HG03442 (cell line): ENCODE results near the gene PXT1.
"Not testable (repeated sequence)": the region's sequence is repeated elsewhere in the genome, so short reads cannot be mapped to it uniquely, and the experiment has no call there.

Source experiments
- ATAC-seq: cut with Tn5 transposase; IDR thresholded peaks from one replicate; pipeline ENCODE4 v1.9.1; 2021; ENCODE audit warnings: mild to moderate bottlenecking, moderate library complexity; ENCODE audit not compliant: unreplicated experiment

Gene PXT1

DNA sequence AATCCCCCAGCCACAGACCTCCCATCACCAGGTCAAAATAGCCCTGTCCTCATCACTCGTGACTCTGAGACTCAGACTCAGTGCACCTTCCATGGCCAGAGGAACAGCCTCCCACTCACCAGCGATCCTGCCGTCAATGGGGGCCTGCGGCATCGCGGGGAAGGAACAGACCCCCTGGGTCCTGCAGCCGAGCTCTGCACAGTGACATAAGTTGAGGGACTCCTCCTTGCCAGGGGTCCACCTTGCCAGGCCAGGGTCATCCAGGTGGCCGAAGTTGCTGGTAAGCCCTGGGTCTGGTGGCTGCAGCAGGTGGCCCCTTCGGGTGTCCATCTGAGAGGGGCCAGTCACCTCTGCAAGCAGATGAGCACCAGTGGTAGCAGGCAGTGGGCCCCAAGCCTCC lies 71.4 kb downstream of the PXT1 start:
- no peak for ATAC-seq

DNA sequence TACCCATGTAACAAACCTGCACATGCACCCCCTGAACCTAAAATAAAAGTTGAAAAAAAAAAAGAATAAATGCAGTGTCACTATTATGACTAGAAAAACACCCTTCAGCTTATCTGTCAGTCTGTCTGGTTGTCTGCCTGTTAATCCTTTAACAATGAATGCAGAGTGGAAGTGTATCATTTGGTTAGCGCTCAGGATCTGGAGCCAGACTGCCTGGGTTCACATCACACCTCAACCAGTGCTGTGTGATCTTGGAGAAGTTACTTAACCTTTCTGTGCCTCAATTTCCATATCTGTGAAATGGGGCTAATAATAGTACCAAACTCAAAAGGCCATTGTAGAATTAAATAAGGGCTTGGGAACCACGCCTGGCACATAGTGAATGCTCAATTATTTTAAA lies 72.0 kb downstream of the PXT1 start:
- no peak for ATAC-seq

DNA sequence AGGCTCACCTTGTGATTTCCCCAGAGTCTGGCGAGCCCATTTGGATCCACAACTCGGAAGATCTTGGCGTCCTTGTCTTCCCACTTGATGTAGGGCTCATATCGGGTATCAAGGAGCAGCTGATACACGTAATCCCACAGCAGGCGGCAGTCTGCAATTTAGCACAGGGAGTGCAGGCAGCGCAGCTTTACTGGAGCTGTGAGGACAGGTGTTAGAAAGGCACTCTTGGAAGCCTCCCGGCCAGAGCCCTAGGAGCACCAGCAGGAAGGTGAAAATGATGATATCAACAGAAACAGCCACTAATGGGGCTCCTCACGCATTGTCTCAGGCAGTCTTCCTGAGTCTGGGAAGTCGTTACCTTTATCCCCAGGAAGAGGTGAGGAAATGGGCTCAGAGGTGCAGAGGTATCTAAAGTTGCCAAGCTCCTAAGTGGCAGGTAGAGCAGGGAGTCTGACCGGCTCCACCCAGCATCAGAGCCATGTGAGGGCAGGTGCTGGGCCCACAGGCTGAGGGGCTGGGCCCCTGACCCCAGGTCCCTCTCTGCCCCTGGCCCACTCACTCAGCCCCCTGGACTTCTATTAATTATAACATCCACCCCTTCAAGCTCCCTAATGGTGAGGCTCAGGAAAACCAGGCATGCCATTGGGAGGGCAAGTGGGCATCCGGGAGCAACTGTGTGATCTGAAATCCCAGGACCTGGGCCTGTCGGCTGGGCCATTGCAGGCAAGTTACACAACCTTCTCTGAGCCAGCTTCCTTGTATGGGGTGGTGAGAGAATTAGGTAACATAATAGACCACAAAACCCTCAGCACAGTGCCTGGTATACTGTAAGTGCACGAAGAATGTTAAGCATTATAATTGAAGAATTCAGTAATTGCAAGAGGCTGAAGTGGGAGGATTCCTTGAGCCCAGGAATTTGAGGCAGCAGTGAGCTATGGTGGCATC lies 73.5 kb downstream of the PXT1 start:
- ATAC-seq: no peak

DNA sequence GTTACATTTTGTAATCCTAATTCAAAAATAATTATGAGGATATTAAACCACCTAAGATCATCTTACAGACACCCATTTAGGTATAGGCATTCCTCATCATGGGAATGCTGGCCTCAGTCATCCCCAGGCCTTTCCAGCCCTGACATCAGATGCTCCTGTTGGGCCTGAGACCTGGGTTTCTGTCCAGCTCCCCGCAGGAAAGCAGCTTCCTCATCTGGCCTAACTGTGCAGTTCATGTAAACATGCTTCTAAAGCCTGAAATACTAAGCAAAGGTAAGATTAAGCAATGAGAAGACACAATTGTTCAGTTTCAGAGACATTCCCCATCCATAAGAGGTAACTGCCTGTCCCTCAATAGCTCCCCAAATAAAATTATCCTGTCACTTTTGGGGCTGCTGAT lies 74.2 kb downstream of the PXT1 start:
- no peak for ATAC-seq

DNA sequence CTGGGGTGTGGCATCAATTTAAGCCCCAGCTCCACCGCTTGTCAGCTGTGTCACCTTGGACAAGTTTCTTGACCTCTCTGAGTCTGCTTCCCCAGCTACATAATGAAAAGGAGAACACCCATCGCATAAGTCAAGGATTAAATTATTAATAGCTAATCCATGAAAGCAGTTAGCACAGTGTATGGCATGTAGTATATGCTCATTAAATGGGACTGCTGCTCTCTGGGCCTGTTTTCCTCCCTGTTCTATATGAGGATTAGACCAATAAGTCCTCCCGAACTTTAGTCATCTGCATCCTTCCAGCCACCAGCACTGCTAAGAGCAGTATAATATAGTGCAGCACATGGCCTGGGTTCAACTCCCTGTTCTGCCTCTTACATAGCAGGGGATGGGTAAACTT lies 74.9 kb downstream of the PXT1 start:
- no peak for ATAC-seq

DNA sequence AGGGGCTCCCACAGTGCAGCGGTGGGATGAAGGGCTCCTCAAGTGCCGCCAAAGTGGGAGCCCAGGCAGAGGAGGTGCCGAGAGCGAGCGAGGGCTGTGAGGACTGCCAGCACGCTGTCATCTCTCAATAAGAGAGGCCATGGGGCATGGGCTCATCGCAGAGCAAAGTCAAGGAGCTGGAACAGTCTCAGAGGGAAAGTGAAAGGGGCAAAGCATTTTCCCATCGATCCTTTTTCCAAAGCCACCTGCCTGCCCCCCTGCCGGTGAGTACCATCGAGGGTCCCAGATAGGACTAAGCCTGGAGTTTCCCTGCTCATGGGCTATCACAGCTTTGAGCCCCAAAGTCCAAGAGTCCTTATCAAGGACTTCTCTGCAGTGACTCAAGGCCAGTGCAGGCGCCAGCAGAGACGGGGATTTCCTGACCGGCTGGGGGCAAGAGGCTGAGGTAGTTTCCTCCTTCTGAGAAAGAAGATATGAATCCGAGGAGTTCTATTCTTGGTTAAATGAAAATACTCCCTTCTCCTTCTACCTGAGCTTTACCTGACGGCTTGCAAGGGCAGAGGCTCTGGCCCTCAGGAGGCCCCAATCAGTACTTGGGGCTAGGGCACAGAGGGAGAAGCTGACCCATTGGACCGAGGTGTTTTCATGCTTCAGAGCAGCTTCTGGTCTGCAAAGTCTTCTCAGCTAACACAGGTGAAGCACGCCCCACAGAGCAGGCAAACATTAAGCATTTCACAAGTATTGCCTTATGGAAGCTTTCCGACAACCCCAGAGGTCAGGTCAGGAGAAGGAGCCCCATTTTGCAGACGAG lies 77.8 kb downstream of the PXT1 start:
- ATAC-seq: no peak

DNA sequence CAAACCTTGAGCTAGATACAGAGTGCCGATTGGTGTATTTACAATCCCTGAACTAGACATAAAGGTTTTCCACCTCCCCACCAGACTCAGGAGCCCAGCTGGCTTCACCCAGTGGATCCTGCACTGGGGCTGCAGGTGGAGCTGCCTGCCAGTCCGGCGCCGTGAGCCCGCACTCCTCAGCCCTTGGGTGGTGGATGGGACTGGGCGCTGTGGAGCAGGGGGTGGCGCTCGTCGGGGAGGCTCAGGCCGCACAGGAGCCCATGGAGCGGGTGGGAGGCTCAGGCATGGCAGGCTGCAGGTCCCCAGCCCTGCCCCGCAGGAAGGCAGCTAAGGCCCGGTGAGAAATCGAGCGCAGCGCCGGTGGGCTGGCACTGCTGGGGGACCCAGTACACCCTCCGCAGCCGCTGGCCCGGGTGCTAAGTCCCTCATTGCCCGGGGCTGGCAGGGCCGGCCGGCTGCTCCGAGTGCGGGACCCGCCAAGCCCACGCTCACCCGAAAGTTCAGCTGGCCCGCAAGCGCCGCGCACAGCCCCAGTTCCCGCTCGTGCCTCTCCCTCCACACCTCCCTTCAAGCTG lies 78.5 kb downstream of the PXT1 start:
- ATAC-seq: not testable (repeated sequence)

DNA sequence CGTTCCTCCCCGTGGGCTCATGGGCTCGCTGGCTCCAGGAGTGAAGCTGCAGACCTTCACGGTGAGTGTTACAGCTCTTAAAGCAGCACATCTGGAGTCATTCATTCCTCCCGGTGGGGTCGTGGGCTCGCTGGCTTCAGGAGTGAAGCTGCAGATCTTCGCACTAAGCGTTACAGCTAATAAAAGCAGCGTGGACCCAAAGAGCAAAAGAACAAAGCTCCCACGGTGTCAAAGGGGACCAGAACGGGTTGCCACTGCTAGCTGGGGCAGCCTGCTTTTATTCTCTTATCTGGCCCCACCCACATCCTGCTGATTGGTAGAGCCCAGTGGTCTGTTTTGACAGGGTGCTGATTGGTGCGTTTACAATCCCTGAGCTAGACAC lies 79.3 kb downstream of the PXT1 start:
- not testable (repeated sequence) for ATAC-seq

DNA sequence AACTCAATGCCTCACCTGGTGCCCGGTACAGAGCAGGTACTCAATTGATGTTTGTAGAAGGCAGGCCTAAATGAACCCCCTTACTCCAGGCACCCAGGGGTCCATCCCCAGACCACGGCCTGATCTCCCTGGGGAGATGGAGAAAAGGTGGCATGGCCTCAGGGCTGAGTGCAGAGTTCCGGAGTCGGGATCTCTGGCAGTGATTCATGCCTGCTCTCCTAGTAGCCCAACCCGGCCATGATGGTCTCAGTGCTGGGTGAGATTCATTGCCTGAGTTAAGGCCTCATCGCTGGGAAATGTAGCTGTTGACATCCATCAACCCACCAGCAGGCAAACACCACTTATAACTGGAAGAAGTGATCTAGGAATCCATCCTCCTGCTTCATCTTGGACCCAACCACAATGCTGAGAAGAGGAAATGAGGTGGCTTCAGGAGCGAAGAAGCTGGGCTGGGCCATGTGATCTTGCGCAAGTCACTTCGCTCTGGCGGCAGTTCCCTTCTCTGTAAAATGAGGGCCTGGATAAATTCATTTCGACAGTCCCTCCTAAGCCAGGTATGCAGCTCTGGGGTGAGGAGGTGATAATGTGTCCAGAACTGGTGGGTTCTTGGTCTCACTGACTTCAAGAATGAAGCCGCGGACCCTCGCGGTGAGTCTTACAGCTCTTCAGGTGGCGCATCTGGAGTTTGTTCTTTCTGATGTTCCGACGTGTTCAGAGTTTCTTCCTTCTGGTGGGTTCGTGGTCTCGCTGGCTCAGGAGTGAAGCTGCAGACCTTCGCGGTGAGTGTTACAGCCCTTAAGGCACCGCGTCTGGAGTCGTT lies 79.9 kb downstream of the PXT1 start:
- no peak for ATAC-seq

DNA sequence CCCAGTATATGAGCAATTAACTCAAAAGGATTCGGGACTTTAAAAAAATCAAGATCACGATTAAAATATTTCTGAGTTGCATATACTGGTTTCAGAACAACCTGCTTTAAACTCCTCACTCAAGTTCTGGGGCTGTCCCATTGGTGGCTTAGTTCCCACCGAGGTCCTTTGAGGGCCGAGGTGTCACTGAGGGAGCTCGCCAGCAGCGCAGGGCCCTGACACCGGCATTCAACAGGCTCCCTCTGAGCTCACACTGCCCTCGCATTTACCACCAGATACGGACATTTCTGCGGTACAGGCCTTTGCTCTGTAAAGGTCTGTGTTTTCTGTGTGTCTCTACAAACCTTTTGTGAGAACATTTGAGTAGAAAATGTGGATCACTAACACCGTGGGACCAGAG lies 81.6 kb downstream of the PXT1 start:
- ATAC-seq: no peak

DNA sequence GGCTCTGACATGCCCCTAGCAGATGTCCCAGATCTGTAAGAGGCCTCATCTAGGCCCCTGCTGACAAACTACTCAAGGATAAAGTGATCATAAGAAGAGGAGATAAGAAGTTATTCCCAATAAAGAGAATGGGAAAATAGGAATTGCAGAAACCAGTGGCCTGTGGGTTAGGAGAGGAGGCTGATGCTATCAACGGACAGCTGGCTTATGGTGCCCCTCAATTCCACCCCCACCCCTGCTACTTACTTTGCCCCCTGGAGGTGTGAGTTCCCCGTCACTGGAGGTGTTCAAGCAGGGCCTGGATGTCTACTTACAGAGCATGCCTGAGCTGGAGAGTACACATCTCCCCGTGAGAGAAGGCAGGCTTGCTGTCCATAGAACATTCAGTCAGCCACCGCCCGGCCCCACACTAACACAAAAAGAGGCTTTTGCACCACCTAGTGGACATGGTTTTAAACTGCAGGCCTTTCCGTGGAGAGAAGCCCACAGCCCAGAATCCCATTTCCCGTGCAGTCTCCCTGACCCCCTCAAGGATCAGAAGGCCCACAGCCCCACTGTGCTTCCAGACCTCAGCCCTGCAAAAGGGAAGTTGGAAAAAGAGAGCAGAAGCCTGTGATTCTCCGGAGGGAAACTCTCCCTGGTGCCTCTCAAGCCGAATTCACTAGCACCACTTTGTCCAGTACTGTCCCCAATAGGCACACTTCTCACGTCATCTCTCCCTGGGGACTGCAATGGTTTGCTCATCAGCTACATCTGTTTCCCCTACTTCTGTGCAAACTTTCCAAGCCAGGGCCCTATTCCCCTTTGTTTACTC lies 82.2 kb downstream of the PXT1 start:
- ATAC-seq: no peak

DNA sequence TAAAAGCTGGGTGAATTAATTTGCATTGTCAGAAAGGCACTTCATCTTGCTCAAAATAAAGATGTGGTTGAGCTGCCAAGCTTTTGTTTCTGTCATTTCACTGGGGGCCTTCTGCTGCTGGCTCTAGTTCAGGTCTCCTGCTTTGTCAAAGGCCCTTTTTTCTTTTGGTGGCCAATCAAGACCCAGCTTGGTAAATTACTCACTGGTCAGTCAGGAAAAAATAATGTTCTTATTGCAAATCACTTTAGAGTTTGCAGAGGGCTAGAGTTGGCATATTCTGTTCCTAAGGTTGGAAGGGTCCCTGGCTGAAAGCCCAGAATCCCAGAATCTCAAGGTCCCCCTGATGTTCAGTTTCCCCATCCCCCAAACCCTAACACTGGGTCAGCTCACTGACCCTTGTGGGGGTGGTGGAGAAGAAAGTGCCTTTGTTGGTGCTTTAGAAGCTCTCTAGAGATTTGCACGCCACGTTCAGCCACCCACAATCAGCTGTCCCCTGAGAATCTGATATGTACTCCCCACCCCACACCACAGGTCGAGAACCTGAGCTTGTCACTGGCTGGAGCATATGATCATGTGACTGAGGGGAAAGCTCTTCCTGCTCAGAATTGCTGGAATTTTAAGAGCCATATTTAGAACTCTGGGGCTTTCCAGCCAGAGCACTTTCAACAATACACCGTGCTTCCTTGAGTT lies 84.3 kb downstream of the PXT1 start:
- ATAC-seq: no peak

DNA sequence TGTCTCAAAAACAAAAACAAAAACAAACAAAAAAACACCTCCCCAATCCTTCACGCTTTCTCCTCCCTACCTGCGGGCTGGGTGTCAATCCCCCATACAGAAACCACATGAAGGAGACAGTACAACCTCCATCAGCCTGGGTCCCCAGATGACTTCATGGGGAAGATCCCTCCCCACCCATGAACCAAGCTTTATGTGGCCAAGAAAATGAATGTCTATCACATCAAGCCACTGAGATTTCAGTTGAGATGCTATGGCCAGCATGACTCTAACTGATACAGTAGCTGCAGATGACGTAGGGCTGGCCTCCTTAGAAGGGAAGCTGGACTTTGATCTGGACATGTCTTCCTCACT lies 84.8 kb downstream of the PXT1 start:
- peak; percentile 33 for ATAC-seq

DNA sequence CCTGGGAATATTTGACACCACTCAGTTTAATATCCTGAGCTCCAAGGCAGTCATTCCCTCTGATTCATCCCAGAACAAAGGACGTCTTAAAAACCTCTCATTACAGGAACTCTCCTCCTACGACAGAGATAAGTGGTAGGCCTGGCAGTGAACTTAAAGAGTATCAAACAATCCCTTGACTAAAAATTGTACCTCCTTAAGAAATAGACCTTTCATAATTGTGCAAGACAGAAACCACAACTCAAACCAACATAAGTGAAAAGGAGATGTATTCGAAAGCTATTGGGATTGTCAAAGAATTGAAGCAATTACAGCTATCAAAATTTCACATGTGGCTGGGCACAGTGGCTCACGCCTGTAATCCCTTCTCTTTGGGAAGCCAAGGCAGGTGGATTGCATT lies 86.8 kb downstream of the PXT1 start:
- no peak for ATAC-seq

DNA sequence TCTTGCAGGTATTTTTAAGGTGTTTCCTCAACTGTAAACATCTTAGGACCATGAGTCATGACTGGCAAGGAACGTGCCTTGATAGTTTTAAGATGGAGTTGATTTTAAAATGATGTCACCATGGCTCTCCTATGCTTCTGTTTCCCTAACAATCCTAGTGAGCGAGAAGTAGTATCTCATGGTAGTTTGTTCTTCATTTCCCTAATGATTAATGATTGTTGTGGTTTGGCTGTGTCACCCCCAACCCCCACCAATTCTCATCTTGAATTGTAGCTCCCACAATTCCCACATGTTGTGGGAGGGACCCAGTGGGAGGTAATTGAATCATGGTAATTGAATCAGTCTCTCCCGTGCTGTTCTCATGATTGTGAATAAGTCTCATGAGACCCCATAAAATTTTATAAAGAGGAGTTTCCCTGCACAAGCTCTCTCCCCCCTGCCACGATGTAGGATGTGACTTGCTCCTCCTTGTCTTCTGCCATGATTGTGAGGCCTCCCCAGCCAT lies 89.2 kb downstream of the PXT1 start:
- ATAC-seq: no peak

DNA sequence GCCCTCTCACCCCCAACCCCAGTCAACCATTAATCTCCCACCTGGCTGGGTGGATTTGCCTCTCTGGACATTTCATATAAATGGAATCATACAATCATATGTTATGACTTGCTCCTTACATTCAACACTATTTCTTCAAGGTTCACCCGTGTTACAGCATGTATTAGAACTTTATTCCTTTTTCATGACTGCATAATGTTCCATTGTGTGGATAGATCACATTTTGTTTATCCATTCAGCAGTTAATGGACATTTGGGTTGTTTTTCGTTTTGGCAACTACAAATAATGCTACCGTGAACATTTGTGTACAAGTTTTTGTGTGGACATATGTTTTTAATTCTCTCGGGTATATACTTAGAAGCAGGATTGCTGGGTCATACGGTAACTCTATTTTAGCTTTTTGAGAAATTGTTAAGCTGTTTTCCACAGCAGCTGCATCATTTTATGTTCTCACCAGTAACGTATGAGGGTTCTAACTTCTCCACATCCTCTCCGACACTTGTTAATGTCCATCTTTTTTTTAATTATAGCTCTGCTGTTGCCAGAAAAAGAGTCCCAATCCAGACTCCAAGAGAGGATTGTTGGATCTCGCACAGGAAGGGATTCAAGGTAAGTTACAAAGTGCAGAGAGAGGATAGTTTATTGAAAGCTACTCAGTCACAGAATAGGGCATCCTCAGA lies 90.0 kb downstream of the PXT1 start:
- ATAC-seq: no peak

DNA sequence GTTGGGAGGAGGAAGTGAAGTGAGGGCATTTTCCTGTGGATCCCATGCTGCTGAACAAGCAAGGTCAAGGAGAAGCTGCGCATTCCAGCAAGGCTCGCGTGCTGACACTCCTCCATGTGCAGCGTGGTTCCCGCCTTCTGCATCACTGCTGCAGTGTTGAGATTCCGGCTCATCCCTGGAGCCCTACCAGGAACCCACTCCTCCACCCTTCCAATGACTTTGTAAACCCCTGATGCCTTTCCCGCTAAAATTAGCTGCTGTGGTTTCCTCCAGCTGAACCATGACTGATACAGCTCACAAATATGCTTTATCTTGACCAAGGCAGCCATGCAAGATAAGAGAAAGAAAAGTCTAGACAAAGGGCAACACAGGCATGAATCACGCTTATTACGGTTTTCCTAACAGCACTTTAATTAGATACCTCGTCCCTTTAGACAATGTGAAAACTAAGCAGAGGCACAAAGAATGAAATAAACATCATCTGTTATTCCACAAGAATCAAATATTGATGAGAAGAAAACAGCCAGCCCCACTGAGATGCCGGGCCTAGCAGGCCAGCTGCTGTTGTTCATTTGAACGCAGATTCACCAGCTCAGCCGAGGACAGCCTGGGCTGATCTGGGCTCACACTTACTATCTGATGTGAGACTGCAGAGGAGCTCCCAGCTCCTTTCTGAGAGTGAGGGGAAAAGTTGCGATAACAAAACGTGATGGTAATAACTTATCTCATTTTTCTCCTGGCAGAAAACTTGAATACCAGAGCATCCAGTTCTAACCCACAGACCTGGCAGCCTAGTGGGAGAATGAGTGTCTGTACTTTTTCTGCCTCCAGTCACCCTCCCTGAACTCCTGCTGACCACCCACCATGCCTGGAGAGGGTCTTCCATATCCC lies 91.7 kb downstream of the PXT1 start:
- no peak for ATAC-seq

DNA sequence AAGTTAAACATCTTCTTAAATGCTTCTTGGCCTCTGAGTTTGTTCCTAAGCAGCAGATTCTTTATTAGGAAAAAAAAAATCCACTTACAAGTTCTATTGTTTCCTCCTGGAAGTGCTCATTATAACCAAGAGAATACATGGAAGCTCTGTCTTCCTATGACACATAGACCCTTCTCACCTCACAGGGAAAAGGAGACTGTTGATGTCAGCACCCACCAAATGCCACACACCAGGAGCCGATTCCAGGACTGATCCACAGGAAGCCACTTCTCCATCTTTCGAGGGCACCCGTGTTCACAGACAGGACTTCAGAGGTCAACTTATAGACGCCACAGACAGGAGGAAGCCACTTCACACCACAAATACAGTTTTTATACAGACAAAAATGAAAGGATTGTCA lies 92.6 kb downstream of the PXT1 start:
- ATAC-seq: no peak
